ENCODE measurements around the gene CD300LD. TPM values are rescaled to one million over a fixed set of nuclear protein-coding genes. Genes with fewer than 3 reads are reported as not detected.

Gene CD300LD
- total and polyA plus RNA-seq, 2 donors (not counting 1 experiment from before 2014, with no cell fraction given) = not detected

DNA sequence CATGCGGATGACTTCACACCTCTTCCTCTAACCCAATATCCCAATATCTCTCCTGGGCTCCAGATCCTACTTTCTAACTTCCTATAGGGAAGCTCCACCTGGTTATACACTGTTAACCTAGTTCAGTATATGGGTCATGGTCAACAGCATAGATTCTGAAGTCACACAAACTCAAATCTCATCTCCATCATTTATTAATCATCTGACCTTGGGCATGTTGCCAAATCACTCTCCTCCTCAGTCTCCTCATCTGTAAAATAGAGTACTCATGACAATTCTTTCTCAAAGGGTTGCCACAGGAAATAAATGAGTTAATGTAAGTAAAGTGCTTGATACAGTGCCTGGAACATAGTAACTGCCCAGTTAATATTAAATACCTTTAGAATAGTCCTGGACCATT is 32.0 kb upstream of the CD300LD start:
- H3K4me3 ChIP-seq (replicated peaks in 1 of 4; ENCODE audit: control extremely low read depth in 1 of 4, insufficient read depth in 1 of 4, low read depth in 3 of 4, low read length in 4 of 4) = no peak overlapping the region
- no peak for DNase-seq (ENCODE audit: low read depth in 2 of 2)

GRCh38 chr17:74623693-74624093 is 31.6 kb upstream of the CD300LD start, which contains the start of gene CD300E:
CD300E (minus strand) TSS chr17:74623738; CDS start chr17:74623621, 117 bp downstream.
- H3K36me3 ChIP-seq (ENCODE audit: control insufficient read depth, insufficient read depth, low read length) = no peaks in the 10 kb centered on the region
- no peaks in the 10 kb centered on the region for H3K4me1 ChIP-seq (ENCODE audit: control insufficient read depth, extremely low read depth, insufficient read depth, low read length)
- no peak for TF ChIP-seq EZH2 (IDR thresholded peaks at IDR 0.05; ENCODE audit: low read length, missing control alignments)
- TF ChIP-seq CTCF (conservative IDR thresholded peaks at IDR 0.05 in 1 of 2, IDR thresholded peaks at IDR 0.05 in 1 of 2; ENCODE audit: low read depth in 1 of 2, low read length in 2 of 2) = no peak
- H2AFZ ChIP-seq (ENCODE audit: low read length) = no peak within 1 kb of the TSS
- no peaks in the 10 kb centered on the region for H3K79me2 ChIP-seq (ENCODE audit: control insufficient read depth, insufficient read depth, low read length)
- no peak within 1 kb of the TSS for H3K4me2 ChIP-seq (ENCODE audit: extremely low read depth, insufficient read depth, low read length)
- no peak within 1 kb of the TSS for H3K9ac ChIP-seq (ENCODE audit: insufficient read depth, low read length)
- H4K20me1 ChIP-seq (ENCODE audit: control insufficient read depth, extremely low read depth, insufficient read depth, low read length) = no peaks in the 10 kb centered on the region
- no peak within 1 kb of the TSS for H3K4me3 ChIP-seq (replicated peaks in 1 of 4; ENCODE audit: control extremely low read depth in 1 of 4, insufficient read depth in 1 of 4, low read depth in 3 of 4, low read length in 4 of 4)
- no peak within 1 kb of the TSS for H3K27ac ChIP-seq (ENCODE audit: insufficient read depth, low read length)
- no peaks in the 10 kb centered on the region for H3K9me3 ChIP-seq (ENCODE audit: control insufficient read depth, insufficient read depth, low read depth, low read length)
- no peaks in the 10 kb centered on the region for H3K27me3 ChIP-seq (ENCODE audit: control insufficient read depth, insufficient read depth, low read length)
- no peak for DNase-seq (ENCODE audit: low read depth in 2 of 2)

More for the DNA sequence above, 32.0 kb upstream of the CD300LD start:
- H3K27ac ChIP-seq (ENCODE audit: insufficient read depth, low read length) = no peak overlapping the region
- no peaks in the 10 kb centered on the region for H3K9me3 ChIP-seq (ENCODE audit: control insufficient read depth, insufficient read depth, low read depth, low read length)
- H3K4me2 ChIP-seq (ENCODE audit: extremely low read depth, insufficient read depth, low read length) = no peak overlapping the region
- TF ChIP-seq EZH2 (IDR thresholded peaks at IDR 0.05; ENCODE audit: low read length, missing control alignments) (no peak), CTCF (conservative IDR thresholded peaks at IDR 0.05 in 1 of 2, IDR thresholded peaks at IDR 0.05 in 1 of 2; ENCODE audit: low read depth in 1 of 2, low read length in 2 of 2) (no peak)
- no peaks in the 10 kb centered on the region for H3K4me1 ChIP-seq (ENCODE audit: control insufficient read depth, extremely low read depth, insufficient read depth, low read length)
- no peak overlapping the region for H2AFZ ChIP-seq (ENCODE audit: low read length)
- H3K27me3 ChIP-seq (ENCODE audit: control insufficient read depth, insufficient read depth, low read length) = no peaks in the 10 kb centered on the region
- H3K36me3 ChIP-seq (ENCODE audit: control insufficient read depth, insufficient read depth, low read length) = no peaks in the 10 kb centered on the region
- H3K9ac ChIP-seq (ENCODE audit: insufficient read depth, low read length) = no peak overlapping the region
- H3K79me2 ChIP-seq (ENCODE audit: control insufficient read depth, insufficient read depth, low read length) = no peaks in the 10 kb centered on the region
- H4K20me1 ChIP-seq (ENCODE audit: control insufficient read depth, extremely low read depth, insufficient read depth, low read length) = no peaks in the 10 kb centered on the region

- Histone ChIP-seq H3K4me1 (ENCODE audit: control insufficient read depth, extremely low read depth, insufficient read depth, low read length) (no peaks in the 10 kb centered on the region), H3K36me3 (ENCODE audit: control insufficient read depth, insufficient read depth, low read length) (no peaks in the 10 kb centered on the region), H3K27me3 (ENCODE audit: control insufficient read depth, insufficient read depth, low read length) (no peaks in the 10 kb centered on the region), H3K9ac (ENCODE audit: insufficient read depth, low read length) (no peak overlapping the region), H4K20me1 (ENCODE audit: control insufficient read depth, extremely low read depth, insufficient read depth, low read length) (no peaks in the 10 kb centered on the region), H3K79me2 (ENCODE audit: control insufficient read depth, insufficient read depth, low read length) (no peaks in the 10 kb centered on the region), H3K27ac (ENCODE audit: insufficient read depth, low read length) (no peak overlapping the region), H3K9me3 (ENCODE audit: control insufficient read depth, insufficient read depth, low read depth, low read length) (no peaks in the 10 kb centered on the region), H2AFZ (ENCODE audit: low read length) (no peak overlapping the region), H3K4me2 (ENCODE audit: extremely low read depth, insufficient read depth, low read length) (no peak overlapping the region), H3K4me3 (replicated peaks in 1 of 4; ENCODE audit: control extremely low read depth in 1 of 4, insufficient read depth in 1 of 4, low read depth in 3 of 4, low read length in 4 of 4) (no peak overlapping the region)
- no peak for TF ChIP-seq CTCF (conservative IDR thresholded peaks at IDR 0.05 in 1 of 2, IDR thresholded peaks at IDR 0.05 in 1 of 2; ENCODE audit: low read depth in 1 of 2, low read length in 2 of 2)
- TF ChIP-seq EZH2 (IDR thresholded peaks at IDR 0.05; ENCODE audit: low read length, missing control alignments) = no peak
- no peak for DNase-seq (ENCODE audit: low read depth in 2 of 2)
These were observed 27.1 kb upstream of the CD300LD start for GRCh38 chr17:74619077-74619673.
